GM12891 (cell line): ENCODE results near the gene PPIP5K1.

Experiments
- PAX5 ChIP-seq: IDR thresholded peaks from 2 replicates; pipeline ENCODE4 v1.6.1; 2011; ENCODE audit warnings: low read length, moderate library complexity, mild to moderate bottlenecking; ENCODE audit not compliant: insufficient read depth, severe bottlenecking
- POLR2A ChIP-seq: IDR thresholded peaks from 2 replicates; pipeline ENCODE4 v1.6.1; 2011; ENCODE audit warnings: low read depth, low read length, control low read depth
- POLR2AphosphoS5 ChIP-seq: IDR thresholded peaks from 2 replicates; pipeline ENCODE4 v1.6.1; 2011; ENCODE audit warnings: low read depth, low read length, control low read depth
- POU2F2 ChIP-seq: IDR thresholded peaks from 2 replicates; pipeline ENCODE4 v1.6.1; 2011; ENCODE audit warnings: low read depth, mild to moderate bottlenecking, control low read depth, low read length, moderate library complexity
- SPI1 ChIP-seq: IDR thresholded peaks from 2 replicates; pipeline ENCODE4 v1.6.1; 2011; ENCODE audit warnings: low read depth, low read length, control low read depth
- TAF1 ChIP-seq: IDR thresholded peaks from 2 replicates; pipeline ENCODE4 v1.6.1; 2011; ENCODE audit warnings: low read depth, low read length, control low read depth

DNA sequence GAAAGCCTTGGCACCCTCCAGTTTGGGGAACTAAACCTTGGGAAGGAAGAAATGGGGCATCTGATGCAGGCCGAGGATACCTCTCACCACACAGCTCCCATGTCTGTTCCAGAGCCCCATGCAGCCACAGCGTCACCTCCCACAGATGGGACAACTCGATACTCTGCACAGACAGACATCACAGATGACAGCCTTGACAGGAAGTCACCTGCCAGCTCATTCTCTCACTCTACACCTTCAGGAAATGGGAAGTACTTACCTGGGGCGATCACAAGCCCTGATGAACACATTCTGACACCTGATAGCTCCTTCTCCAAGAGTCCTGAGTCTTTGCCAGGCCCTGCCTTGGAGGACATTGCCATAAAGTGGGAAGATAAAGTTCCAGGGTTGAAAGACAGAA is 64.9 kb downstream of the PPIP5K1 start:
- TF ChIP-seq POLR2A (no peak), POLR2AphosphoS5 (no peak), TAF1 (no peak), SPI1 (no peak), POU2F2 (no peak), PAX5 (no peak)
